A673 (cell line): ENCODE data around the gene TRPC3.

Source experiments
- CTCF ChIP-seq: fragments of 300-800, 200-600 bp; sonication (generic); conservative IDR thresholded peaks from 2 replicates; pipeline ENCODE4 v1.5.1; 2017; ENCODE audit warnings: low read depth, mild to moderate bottlenecking, antibody characterized with exemption, low read length, moderate library complexity, mixed read lengths
- EZH2 ChIP-seq: fragments of 200-600 bp; sonication (generic); IDR thresholded peaks from 2 replicates; pipeline ENCODE4 v1.6.1; 2017; ENCODE audit warnings: borderline replicate concordance, low read depth, mild to moderate bottlenecking, mixed read lengths, antibody characterized with exemption, low read length; ENCODE audit not compliant: poor library complexity, severe bottlenecking

- TF ChIP-seq CTCF (no peak), EZH2 (no peak)
Observed at GRCh38 chr4:121932212-121932974, 19.5 kb downstream of the TRPC3 start.
